GM20000 (cell line): Measurements from ENCODE around the gene EDA2R.

Source experiments
- DNase-seq: peaks from one replicate; pipeline ENCODE4 v3.0.0; 2012; ENCODE audit warnings: low spot score
- TF ChIP-seq, protein P1 (sequence below): IDR thresholded peaks from 2 replicates; pipeline ENCODE4 v1.5.1; 2012; ENCODE audit warnings: mild to moderate bottlenecking, control low read depth; ENCODE audit errors: extremely low read depth, missing control alignments

The EDA2R gene

DNA sequence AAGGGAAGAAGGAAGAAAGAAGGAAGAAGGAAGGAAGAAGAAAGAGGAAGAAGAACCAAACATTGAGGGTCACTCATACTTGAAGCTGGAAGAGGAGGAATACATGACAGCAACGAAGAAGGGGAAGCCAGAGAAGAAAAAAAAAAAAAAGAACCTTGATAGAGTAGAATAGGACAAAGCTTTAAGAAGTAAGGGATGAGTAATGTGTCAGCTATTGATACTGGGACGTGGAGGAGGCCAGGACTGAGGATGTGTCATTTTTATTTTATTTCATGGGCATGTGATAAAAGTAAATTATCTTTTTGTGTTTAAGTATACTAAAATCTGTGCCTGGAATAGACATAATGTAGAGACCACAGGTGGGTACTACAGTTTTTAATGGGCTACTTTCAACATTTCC lies 6.4 kb downstream of the EDA2R start:
- TF ChIP-seq, protein P1, sequence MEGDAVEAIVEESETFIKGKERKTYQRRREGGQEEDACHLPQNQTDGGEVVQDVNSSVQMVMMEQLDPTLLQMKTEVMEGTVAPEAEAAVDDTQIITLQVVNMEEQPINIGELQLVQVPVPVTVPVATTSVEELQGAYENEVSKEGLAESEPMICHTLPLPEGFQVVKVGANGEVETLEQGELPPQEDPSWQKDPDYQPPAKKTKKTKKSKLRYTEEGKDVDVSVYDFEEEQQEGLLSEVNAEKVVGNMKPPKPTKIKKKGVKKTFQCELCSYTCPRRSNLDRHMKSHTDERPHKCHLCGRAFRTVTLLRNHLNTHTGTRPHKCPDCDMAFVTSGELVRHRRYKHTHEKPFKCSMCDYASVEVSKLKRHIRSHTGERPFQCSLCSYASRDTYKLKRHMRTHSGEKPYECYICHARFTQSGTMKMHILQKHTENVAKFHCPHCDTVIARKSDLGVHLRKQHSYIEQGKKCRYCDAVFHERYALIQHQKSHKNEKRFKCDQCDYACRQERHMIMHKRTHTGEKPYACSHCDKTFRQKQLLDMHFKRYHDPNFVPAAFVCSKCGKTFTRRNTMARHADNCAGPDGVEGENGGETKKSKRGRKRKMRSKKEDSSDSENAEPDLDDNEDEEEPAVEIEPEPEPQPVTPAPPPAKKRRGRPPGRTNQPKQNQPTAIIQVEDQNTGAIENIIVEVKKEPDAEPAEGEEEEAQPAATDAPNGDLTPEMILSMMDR, result no peak

DNA sequence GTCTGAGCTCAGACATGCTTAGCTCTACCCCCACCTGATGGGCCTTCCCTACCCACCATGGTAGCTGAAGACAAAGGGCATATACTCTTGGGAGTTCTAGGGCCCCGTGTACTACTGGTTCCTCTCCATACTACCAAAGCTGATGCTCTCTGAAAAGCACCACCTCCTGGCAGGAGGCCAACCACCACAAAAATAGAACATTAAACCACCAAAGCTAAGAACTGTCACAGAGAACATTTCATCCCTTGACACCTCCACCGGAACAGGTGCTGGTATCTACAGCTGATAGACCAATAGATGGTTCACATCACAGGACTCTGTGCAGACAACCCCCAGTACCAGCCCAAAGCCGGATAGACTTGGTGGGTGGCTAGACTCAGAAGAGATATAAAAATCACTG lies 13.4 kb downstream of the EDA2R start:
- no peak for DNase-seq
- TF ChIP-seq, protein P1, result no peak

More for the DNA sequence above, 6.4 kb downstream of the EDA2R start:
- no peak for DNase-seq

GRCh38 chrX:66622209-66622608 lies 16.7 kb downstream of the EDA2R start:
- no peak for DNase-seq

DNA sequence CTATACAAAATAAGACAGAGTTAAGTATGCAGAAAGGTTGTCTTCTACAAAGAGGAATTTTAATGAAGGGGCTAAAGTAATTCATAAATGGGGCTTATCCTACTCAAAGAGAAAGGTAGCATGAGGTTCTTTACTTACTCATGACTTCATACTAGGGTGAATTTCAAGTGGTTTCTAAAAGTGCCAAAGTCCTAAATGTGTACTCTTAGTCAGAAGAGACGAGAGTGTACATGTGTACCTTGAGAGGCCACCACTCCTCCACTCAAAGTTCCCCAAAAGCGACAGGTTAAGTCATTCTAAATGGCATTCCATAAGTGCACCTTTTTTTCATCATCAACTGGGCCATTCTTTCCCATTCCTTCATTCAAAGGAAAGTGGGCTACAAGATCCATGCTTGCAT lies 21.9 kb downstream of the EDA2R start:
- no peak for DNase-seq
- TF ChIP-seq, protein P1, result no peak

More at GRCh38 chrX:66622209-66622608, 16.7 kb downstream of the EDA2R start:
- TF ChIP-seq, protein P1, result no peak

DNA sequence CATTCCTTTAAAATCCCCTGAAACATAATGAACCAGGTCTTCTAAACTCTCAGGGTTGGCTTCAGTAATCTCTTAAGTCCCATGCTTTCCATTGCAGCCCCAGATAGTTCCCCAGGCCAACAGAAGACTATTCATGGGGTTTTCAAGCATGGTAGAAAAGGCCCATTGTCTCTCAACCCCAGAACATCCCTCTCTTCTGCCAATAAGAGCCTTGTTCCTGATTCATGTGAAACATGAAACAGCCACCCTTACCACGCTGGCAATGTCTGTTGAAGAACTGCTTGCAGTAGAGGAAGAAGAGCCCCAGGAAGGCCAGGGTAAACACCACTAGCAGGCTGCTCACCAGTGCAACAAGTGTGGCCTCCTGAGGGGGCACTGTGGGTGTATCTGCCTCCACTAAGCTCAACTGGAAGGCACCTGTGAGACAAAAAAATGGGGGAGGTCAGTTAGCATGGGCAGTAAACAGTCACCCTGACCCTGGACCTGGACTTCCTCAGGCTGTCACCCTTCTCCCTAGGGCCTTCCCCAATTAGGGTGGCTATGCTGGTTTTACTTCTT lies 36.4 kb downstream of the EDA2R start:
- TF ChIP-seq, protein P1, result no peak
- DNase-seq, result no peak

- TF ChIP-seq, protein P1, result no peak
- no peak for DNase-seq
Measured at GRCh38 chrX:66601522-66601921, 37.4 kb downstream of the EDA2R start.

DNA sequence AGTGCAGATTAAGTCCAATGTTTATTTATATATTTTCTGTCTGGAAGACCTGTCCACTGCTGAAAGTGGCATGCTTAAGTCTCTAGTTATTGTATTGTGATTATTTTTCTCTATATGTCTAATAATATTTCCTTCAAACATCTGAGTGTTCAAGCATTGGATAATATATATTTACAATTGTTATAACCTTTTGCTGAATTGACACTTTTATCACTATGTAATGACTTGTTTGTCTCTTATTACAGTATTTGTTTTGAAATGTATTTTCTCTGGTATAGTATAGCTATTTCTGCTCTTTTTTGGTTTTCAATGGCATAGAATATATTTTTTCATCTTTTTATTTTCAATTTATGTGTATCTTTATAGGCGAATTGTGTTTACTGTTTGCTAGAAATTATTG lies 59.7 kb downstream of the EDA2R start:
- DNase-seq, result no peak

More for the DNA sequence above, 59.7 kb downstream of the EDA2R start:
- TF ChIP-seq, protein P1, result no peak
